Parathyroid adenoma (tissue), 2 donors: ENCODE data around the gene HPS1.

Experiments
- H2AFZ ChIP-seq: fragments of 300-600 bp; sonication (generic); one replicate; pipeline ENCODE4 v1.7.0; 2017; ENCODE audit warnings: antibody characterized with exemption, mild to moderate bottlenecking
- H3K27ac ChIP-seq: fragments of 300-600 bp; sonication (generic); one replicate; pipeline ENCODE4 v1.7.0; 2017
- H3K27me3 ChIP-seq: fragments of 300-600 bp; sonication (generic); one replicate; pipeline ENCODE4 v1.7.0; 2017; ENCODE audit warnings: low read length; ENCODE audit not compliant: control insufficient read depth, insufficient read depth
- H3K36me3 ChIP-seq: fragments of 300-600 bp; sonication (generic); one replicate; pipeline ENCODE4 v1.7.0; 2017; ENCODE audit warnings: low read length; ENCODE audit not compliant: control insufficient read depth, insufficient read depth
- H3K4me1 ChIP-seq: fragments of 300-600 bp; sonication (generic); one replicate; pipeline ENCODE4 v1.7.0; 2017; ENCODE audit warnings: control low read depth
- H3K4me2 ChIP-seq: fragments of 300-600 bp; sonication (generic); one replicate; pipeline ENCODE4 v1.7.0; 2017; ENCODE audit warnings: low read length
- H3K4me3 ChIP-seq: fragments of 300-600 bp; sonication (generic); one replicate; pipeline ENCODE4 v1.7.0; 2017; ENCODE audit warnings: low read depth, low read length
- H3K79me2 ChIP-seq: fragments of 300-600 bp; sonication (generic); one replicate; pipeline ENCODE4 v1.7.0; 2017; ENCODE audit warnings: control low read depth
- H3K9ac ChIP-seq: fragments of 300-600 bp; sonication (generic); one replicate; pipeline ENCODE4 v1.7.0; 2017; ENCODE audit warnings: mild to moderate bottlenecking
- H3K9me3 ChIP-seq: fragments of 300-600 bp; sonication (generic); one replicate; pipeline ENCODE4 v1.7.0; 2017; ENCODE audit warnings: low read length; ENCODE audit not compliant: control insufficient read depth
- TF ChIP-seq, protein P1 (sequence below): fragments of 300-600 bp; sonication (generic); IDR thresholded peaks from one replicate; pipeline ENCODE4 v1.7.0; 2017; ENCODE audit warnings: antibody characterized with exemption, mild to moderate bottlenecking
- donor health status: primary hyperparathyroidism.

HPS1 gene

DNA sequence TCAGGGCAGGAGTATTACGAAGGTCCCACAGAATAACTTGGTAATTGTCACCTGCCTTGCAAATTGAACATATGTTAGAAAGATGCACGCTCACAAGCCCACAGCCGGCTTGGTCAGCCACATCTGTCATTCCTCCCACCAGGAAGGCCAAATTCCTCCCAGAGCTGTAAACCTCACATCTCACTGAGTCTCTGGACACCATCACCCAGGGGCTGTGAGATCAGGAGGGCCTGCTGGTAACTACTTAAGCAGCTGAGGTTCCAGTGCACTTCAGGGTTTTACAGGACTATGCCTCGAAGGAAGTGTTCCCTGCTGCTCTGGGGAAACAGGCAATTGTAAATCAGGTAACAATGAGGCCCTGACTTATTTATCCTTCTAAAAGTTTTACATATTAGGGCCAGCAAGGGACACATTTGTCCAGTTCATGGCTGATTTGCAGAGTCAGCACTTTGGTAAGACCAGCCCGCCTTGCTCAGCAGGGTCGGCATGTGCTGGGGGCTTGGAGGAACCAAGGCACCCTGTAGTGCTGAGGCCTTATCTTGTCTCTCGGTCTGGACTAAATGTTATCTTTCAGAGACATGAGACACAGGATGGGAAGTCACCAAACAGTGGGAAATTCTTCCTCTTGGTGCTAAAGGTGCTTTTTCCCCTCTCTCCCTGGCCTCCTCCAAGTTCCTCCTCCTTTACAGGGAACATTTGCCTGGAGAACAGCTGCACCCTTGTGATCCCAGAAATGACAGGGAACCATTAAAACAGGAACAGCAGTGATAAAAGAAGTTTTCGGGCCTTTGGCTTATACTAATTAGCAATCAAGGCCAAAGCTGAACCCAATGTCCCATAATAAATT is 66.0 kb downstream of the HPS1 start:
- TF ChIP-seq, protein P1, sequence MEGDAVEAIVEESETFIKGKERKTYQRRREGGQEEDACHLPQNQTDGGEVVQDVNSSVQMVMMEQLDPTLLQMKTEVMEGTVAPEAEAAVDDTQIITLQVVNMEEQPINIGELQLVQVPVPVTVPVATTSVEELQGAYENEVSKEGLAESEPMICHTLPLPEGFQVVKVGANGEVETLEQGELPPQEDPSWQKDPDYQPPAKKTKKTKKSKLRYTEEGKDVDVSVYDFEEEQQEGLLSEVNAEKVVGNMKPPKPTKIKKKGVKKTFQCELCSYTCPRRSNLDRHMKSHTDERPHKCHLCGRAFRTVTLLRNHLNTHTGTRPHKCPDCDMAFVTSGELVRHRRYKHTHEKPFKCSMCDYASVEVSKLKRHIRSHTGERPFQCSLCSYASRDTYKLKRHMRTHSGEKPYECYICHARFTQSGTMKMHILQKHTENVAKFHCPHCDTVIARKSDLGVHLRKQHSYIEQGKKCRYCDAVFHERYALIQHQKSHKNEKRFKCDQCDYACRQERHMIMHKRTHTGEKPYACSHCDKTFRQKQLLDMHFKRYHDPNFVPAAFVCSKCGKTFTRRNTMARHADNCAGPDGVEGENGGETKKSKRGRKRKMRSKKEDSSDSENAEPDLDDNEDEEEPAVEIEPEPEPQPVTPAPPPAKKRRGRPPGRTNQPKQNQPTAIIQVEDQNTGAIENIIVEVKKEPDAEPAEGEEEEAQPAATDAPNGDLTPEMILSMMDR, result no peak
- H3K4me1 ChIP-seq, result no peaks in the 10 kb centered on the region
- H3K9ac ChIP-seq, result no peak overlapping the region
- no peaks in the 10 kb centered on the region for H3K79me2 ChIP-seq
- no peaks in the 10 kb centered on the region for H3K27me3 ChIP-seq
- no peaks in the 10 kb centered on the region for H3K36me3 ChIP-seq
- H3K9me3 ChIP-seq, result no peaks in the 10 kb centered on the region
- H2AFZ ChIP-seq, result no peak overlapping the region
- no peak overlapping the region for H3K27ac ChIP-seq
- H3K4me3 ChIP-seq, result no peak overlapping the region
- no peak overlapping the region for H3K4me2 ChIP-seq

DNA sequence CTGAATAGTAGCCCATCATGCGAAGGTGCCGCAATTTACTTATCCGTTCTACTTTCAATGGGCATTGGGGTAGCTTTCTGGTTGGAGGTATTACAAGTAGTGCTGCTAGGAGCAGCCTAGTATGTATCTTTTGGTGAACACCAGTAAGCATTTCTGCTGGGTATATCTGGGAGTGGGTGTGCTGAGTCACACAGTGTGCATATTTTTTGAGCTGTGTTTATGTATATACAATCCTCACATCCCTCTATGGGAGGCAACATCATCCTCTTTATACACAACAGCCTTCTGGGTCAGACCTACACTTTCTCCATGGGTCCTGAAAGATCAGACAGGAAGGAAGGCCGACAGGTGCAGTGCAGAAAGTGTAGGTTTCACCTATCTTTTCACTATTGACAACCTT is 68.0 kb downstream of the HPS1 start:
- Histone ChIP-seq H3K36me3 (no peaks in the 10 kb centered on the region), H3K4me1 (no peaks in the 10 kb centered on the region), H3K27me3 (no peaks in the 10 kb centered on the region), H3K4me2 (no peak overlapping the region), H3K79me2 (no peaks in the 10 kb centered on the region), H3K27ac (no peak overlapping the region), H3K4me3 (no peak overlapping the region), H2AFZ (no peak overlapping the region), H3K9me3 (no peaks in the 10 kb centered on the region), H3K9ac (no peak overlapping the region)
- TF ChIP-seq, protein P1, result no peak

DNA sequence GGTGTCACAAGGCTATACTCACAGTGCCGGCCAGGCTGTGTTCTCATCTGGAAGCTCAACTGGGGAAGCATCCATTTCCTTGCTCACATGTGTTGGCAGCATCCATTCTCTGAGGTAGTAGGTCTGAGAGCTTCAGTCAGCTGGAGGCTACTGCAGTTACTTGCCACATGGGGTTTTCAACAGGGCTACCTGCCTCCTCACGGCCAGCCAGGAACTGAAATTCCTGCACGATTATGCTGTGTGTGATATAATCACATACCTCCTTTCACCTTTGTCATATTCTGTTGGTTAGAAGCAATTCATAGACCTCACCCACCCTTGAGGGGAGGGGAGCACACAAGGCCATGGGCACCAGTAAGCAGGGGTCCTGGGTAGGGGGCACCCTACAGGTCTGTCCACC is 69.2 kb downstream of the HPS1 start:
- no peaks in the 10 kb centered on the region for H3K36me3 ChIP-seq
- no peaks in the 10 kb centered on the region for H3K79me2 ChIP-seq
- H3K9me3 ChIP-seq, result no peaks in the 10 kb centered on the region
- no peak overlapping the region for H3K27ac ChIP-seq
- TF ChIP-seq, protein P1, result no peak
- H3K4me3 ChIP-seq, result no peak overlapping the region
- no peak overlapping the region for H3K4me2 ChIP-seq
- H2AFZ ChIP-seq, result no peak overlapping the region
- no peaks in the 10 kb centered on the region for H3K27me3 ChIP-seq
- no peak overlapping the region for H3K9ac ChIP-seq
- no peaks in the 10 kb centered on the region for H3K4me1 ChIP-seq

DNA sequence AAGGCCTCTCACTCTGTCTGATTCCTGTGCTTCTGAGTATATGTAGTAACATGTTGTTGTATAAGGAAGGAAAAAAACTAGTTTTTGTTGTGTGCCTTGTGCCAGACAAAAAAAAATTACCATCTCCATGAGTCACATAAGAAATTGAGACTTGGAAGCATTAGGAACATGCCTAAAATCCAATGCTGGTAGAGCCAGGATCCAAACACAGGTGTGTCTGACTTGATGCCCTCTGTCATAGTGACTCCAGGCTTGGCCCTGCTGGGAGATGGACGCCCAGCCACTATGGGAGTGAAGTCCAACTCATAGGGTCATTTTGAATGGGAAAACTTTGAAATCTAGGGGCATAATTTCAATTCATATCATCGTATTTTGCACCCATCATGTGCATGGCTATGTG is 69.7 kb downstream of the HPS1 start:
- Histone ChIP-seq H2AFZ (no peak overlapping the region), H3K4me3 (no peak overlapping the region)
- TF ChIP-seq, protein P1, result no peak

DNA sequence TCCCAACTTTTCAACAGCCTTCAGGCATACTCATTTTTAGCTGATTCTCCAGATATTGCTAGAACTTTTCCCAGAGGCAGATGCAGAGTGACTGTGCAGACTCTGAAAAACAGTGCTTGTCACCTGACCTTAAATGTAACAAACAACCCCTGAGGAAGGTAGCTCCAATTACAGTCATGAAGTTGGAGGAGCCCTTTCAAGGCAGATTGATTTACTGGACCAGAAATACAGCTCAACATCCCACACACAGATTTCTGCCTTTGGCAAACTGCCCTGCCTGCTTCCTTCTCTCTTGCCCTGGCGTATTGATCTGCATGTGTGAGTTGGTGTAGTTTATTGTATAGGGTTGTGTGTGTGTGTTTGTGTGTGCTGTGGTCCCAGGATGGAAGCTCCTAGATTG is 70.2 kb downstream of the HPS1 start:
- Histone ChIP-seq H3K36me3 (no peaks in the 10 kb centered on the region), H3K9me3 (no peaks in the 10 kb centered on the region), H3K27ac (no peak overlapping the region), H3K27me3 (no peaks in the 10 kb centered on the region), H3K4me2 (no peak overlapping the region), H3K79me2 (no peaks in the 10 kb centered on the region), H2AFZ (no peak overlapping the region), H3K4me3 (no peak overlapping the region), H3K4me1 (no peaks in the 10 kb centered on the region), H3K9ac (no peak overlapping the region)
- TF ChIP-seq, protein P1, result no peak

More for the DNA sequence above, 69.7 kb downstream of the HPS1 start:
- no peaks in the 10 kb centered on the region for H3K36me3 ChIP-seq
- no peaks in the 10 kb centered on the region for H3K79me2 ChIP-seq
- no peak overlapping the region for H3K9ac ChIP-seq
- H3K4me2 ChIP-seq, result no peak overlapping the region
- H3K4me1 ChIP-seq, result no peaks in the 10 kb centered on the region
- H3K9me3 ChIP-seq, result no peaks in the 10 kb centered on the region
- no peaks in the 10 kb centered on the region for H3K27me3 ChIP-seq
- H3K27ac ChIP-seq, result no peak overlapping the region
